Gastrocnemius medialis (tissue), 4 donors: ENCODE results near the gene CACNA1C. TPM values are rescaled to one million over a fixed set of nuclear protein-coding genes. Genes with fewer than 3 reads are reported as not detected.

Source experiments
- ATAC-seq, 2 donors: fragments of 150-250 bp; one replicate each; pipeline ENCODE4 v1.9.1; 2016
- DNase-seq, 2 donors: peaks; one replicate each; pipeline ENCODE4 v3.0.0-alpha.2; 2019
- H3K27ac ChIP-seq, 4 donors: fragments of 200-600 bp; sonication (generic); 1 replicate in 1 of 4; 2 replicates in 3 of 4; pipeline ENCODE4 v1.5.1; 2016 to 2018; ENCODE audit warnings: mild to moderate bottlenecking in 2 of 4, moderate library complexity in 1 of 4
- H3K27me3 ChIP-seq, 3 donors: fragments of 200-600 bp; sonication (generic) in 2 of 3; 1 replicate in 1 of 3; 2 replicates in 2 of 3; pipeline versions ENCODE4 v1.5.1 to v1.6.0; 2016 to 2019; ENCODE audit warnings: mild to moderate bottlenecking in 1 of 3, moderate library complexity in 1 of 3
- H3K36me3 ChIP-seq, 2 donors: fragments of 200-600 bp; sonication (generic) in 1 of 2; one replicate each; pipeline ENCODE4 v1.5.1; 2017 to 2018
- H3K4me1 ChIP-seq, 2 donors: fragments of 200-600 bp; sonication (generic) in 1 of 2; one replicate each; pipeline ENCODE4 v1.5.1; 2016 to 2017; ENCODE audit warnings: mild to moderate bottlenecking in 2 of 2
- H3K4me3 ChIP-seq, 4 donors: fragments of 200-600 bp; sonication (generic) in 3 of 4; 1 replicate in 1 of 4; 2 replicates in 3 of 4; pipeline ENCODE4 v1.5.1; 2016 to 2019; ENCODE audit warnings: mild to moderate bottlenecking in 2 of 4
- H3K9me3 ChIP-seq, 3 donors: fragments of 200-600 bp; sonication (generic) in 2 of 3; 1 replicate in 1 of 3; 2 replicates in 2 of 3; pipeline ENCODE4 v1.5.1; 2016 to 2019
- CTCF ChIP-seq, 5 experiments: fragments of 450-650 bp in 3 of 5; fragments of 200-600 bp in 2 of 5; sonication (generic) in 2 of 5; IDR thresholded peaks in 4 of 5; conservative IDR thresholded peaks in 1 of 5; 1 replicate in 4 of 5; 2 replicates in 1 of 5; pipeline ENCODE4 v1.5.1; 2016 to 2019; ENCODE audit warnings: antibody characterized with exemption in 5 of 5, mild to moderate bottlenecking in 3 of 5, moderate library complexity in 3 of 5
- POLR2A ChIP-seq, 2 donors: fragments of 450-650 bp; IDR thresholded peaks; one replicate each; pipeline ENCODE4 v1.6.1; 2017; ENCODE audit warnings: antibody characterized with exemption in 2 of 2, mild to moderate bottlenecking in 2 of 2, moderate library complexity in 2 of 2
- in situ Hi-C, 4 donors: fragments of 200-750 bp; cut with MboI; loops; one replicate each; pipeline versions ENCODE4 v1.15.0 to v1.8.0; 2017; ENCODE audit warnings: low sequenced_read_pairs in 4 of 4
- intact Hi-C: fragments of 100-400 bp; cut with DNase I; formaldehyde crosslinking; loops from one replicate; pipeline ENCODE4 v1.15.1; 2023; ENCODE audit warnings: low total_unique reads
- total RNA-seq, 4 donors: library from RNA; depleted of rRNA; stranded (reverse); fragments of >200 nt; gene quantifications; one replicate each; pipeline versions ENCODE4 v1.1.0 to v1.2.3, GENCODE V29; 2016

The CACNA1C gene
- total RNA-seq, 4 donors from 2014 or later = 0.80 to 1.8 (median 0.91) TPM

- Histone ChIP-seq H3K27me3 (peaks cover 0 to 4% (median 3%) of the 10 kb centered on the region in 3 donors), H3K9me3 (peaks cover 0 to 7% (median 0%) of the 10 kb centered on the region in 3 donors), H3K4me3 (no peak overlapping the region), H3K36me3 (no peaks in the 10 kb centered on the region), H3K27ac (no peak overlapping the region), H3K4me1 (no peaks in the 10 kb centered on the region)
- DNase-seq (no peak), ATAC-seq (no peak)
- TF ChIP-seq CTCF (IDR thresholded peaks at IDR 0.05 in 4 of 5, conservative IDR thresholded peaks at IDR 0.05 in 1 of 5) (no peak), POLR2A (IDR thresholded peaks at IDR 0.05) (no peak)
- in situ Hi-C loops (no loop called here), intact Hi-C loops (no loop called here)
These were observed 601.5 kb downstream of the CACNA1C start for GRCh38 chr12:2654311-2654710.

- ATAC-seq (no peak), DNase-seq (no peak)
- Histone ChIP-seq H3K27ac (no peak overlapping the region), H3K9me3 (peaks cover 0 to 7% (median 0%) of the 10 kb centered on the region in 3 donors), H3K4me1 (no peaks in the 10 kb centered on the region), H3K36me3 (no peaks in the 10 kb centered on the region), H3K4me3 (no peak overlapping the region), H3K27me3 (peaks cover 0 to 4% (median 3%) of the 10 kb centered on the region in 3 donors)
- in situ Hi-C loops = no loop called here
- TF ChIP-seq POLR2A (IDR thresholded peaks at IDR 0.05) (no peak), CTCF (IDR thresholded peaks at IDR 0.05 in 4 of 5, conservative IDR thresholded peaks at IDR 0.05 in 1 of 5) (no peak)
- intact Hi-C loops = no loop called here
These were observed 602.0 kb downstream of the CACNA1C start for GRCh38 chr12:2654741-2655140.

- Histone ChIP-seq H3K9me3 (no peaks in the 10 kb centered on the region), H3K27ac (no peak overlapping the region), H3K36me3 (no peaks in the 10 kb centered on the region), H3K27me3 (peaks cover 0 to 3% (median 0%) of the 10 kb centered on the region in 3 donors), H3K4me1 (no peaks in the 10 kb centered on the region), H3K4me3 (no peak overlapping the region)
- DNase-seq (no peak), ATAC-seq (no peak)
- in situ Hi-C loops = no loop called here
- intact Hi-C loops = no loop called here
- no peak for TF ChIP-seq POLR2A (IDR thresholded peaks at IDR 0.05)
- TF ChIP-seq CTCF (IDR thresholded peaks at IDR 0.05 in 4 of 5, conservative IDR thresholded peaks at IDR 0.05 in 1 of 5) = no peak
These were observed 609.7 kb downstream of the CACNA1C start for GRCh38 chr12:2662524-2662923.

DNA sequence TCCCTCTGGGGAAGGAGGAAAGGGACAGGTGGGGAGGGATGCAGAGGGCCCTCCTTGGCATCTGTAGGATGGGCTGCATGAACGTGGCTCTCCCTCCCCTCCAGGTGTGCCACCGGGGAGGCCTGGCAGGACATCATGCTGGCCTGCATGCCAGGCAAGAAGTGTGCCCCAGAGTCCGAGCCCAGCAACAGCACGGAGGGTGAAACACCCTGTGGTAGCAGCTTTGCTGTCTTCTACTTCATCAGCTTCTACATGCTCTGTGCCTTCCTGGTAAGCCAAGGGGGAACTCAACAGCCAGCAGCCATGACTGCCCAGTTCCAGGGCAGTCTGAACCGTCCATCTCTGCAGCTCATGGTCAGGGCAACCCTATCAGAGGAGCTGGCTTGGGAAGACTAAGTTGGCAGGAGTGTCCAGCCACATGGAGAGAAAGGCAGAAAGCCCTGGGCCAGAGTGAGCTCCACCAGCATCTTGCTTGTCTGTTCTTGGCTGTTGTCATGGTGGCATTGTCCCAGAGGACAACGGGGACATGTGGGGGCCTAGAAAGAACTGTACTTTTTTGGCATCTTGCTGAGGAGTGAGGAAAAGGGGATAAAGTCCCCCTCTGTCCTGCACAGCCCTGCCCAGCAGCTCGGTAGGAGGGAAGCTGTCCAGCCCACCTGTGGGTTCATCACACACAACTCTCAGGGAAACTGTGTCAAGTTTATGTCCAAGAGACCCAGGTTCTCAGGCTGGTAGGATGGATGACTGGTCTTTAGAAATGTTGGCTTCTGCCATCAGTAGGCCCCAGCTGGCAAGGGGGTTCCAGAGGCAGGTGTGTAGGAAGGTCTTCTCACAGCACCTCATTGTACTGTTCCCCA lies 612.2 kb downstream of the CACNA1C start:
- no peak for ATAC-seq
- intact Hi-C loops = no loop called here
- Histone ChIP-seq H3K36me3 (no peaks in the 10 kb centered on the region), H3K4me3 (no peak overlapping the region), H3K9me3 (no peaks in the 10 kb centered on the region), H3K27me3 (no peaks in the 10 kb centered on the region), H3K27ac (no peak overlapping the region), H3K4me1 (no peaks in the 10 kb centered on the region)
- in situ Hi-C loops = no loop called here
- no peak for DNase-seq
- TF ChIP-seq CTCF (IDR thresholded peaks at IDR 0.05 in 4 of 5, conservative IDR thresholded peaks at IDR 0.05 in 1 of 5) (no peak), POLR2A (IDR thresholded peaks at IDR 0.05) (no peak)
